HG03439 (cell line): ENCODE data around the gene RAB3D.
"Not testable (repeated sequence)": the region's sequence is repeated elsewhere in the genome, so short reads cannot be mapped to it uniquely, and the experiment has no call there.

Source experiments
- ATAC-seq: cut with Tn5 transposase; IDR thresholded peaks from one replicate; pipeline ENCODE4 v1.9.1; 2021; ENCODE audit warnings: mild to moderate bottlenecking, moderate library complexity; ENCODE audit not compliant: unreplicated experiment

RAB3D gene

GRCh38 chr19:11367528-11367927 is 28.1 kb upstream of the RAB3D start:
- no peak for ATAC-seq

GRCh38 chr19:11365557-11366117 is 26.2 kb upstream of the RAB3D start:
- ATAC-seq, result no peak

- ATAC-seq, result no peak
Measured at GRCh38 chr19:11364935-11365334, 25.5 kb upstream of the RAB3D start.

- no peak for ATAC-seq
Measured at GRCh38 chr19:11364296-11364904, 24.9 kb upstream of the RAB3D start.

- no peak for ATAC-seq
Measured at GRCh38 chr19:11363881-11364280, 24.4 kb upstream of the RAB3D start.

- ATAC-seq, result no peak
Measured at GRCh38 chr19:11361771-11362731, 22.6 kb upstream of the RAB3D start.

GRCh38 chr19:11361037-11361770 is 21.7 kb upstream of the RAB3D start:
- no peak for ATAC-seq

- ATAC-seq, result no peak
Measured at GRCh38 chr19:11359421-11359820, 20.0 kb upstream of the RAB3D start.

GRCh38 chr19:11356676-11357550 is 17.5 kb upstream of the RAB3D start:
- no peak for ATAC-seq

GRCh38 chr19:11356074-11356397 is 16.6 kb upstream of the RAB3D start:
- ATAC-seq, result no peak

- ATAC-seq, result no peak
Measured at GRCh38 chr19:11355160-11356073, 16.0 kb upstream of the RAB3D start, which contains the start of gene PLPPR2. Gene PLPPR2, plus strand, starts transcription at chr19:11355432. Its CDS starts 2,242 bp downstream, at chr19:11357674.

- ATAC-seq, result not testable (repeated sequence)
Measured at GRCh38 chr19:11354102-11354501, 14.6 kb upstream of the RAB3D start.

GRCh38 chr19:11349171-11349570 is 9.7 kb upstream of the RAB3D start:
- no peak for ATAC-seq

- no peak for ATAC-seq
Measured at GRCh38 chr19:11347546-11348039, 8.1 kb upstream of the RAB3D start.

- ATAC-seq, result peak; percentile 90
Measured at GRCh38 chr19:11346104-11346940, 6.9 kb upstream of the RAB3D start, which contains the start of the genes CCDC159 and TMEM205. Gene CCDC159, plus strand, starts transcription at chr19:11346519. Its CDS starts 88 bp downstream, at chr19:11346607. Gene TMEM205, minus strand, starts transcription at chr19:11346268. Its CDS starts 649 bp downstream, at chr19:11345619.

- ATAC-seq, result no peak
Measured at GRCh38 chr19:11345122-11345803, 5.8 kb upstream of the RAB3D start.

GRCh38 chr19:11342429-11342828 is 3.0 kb upstream of the RAB3D start:
- no peak for ATAC-seq
